GM21528 (cell line): Measurements from ENCODE around the gene SH2D7.
"Not testable (repeated sequence)": the region's sequence is repeated elsewhere in the genome, so short reads cannot be mapped to it uniquely, and the experiment has no call there.

Experiments used
- ATAC-seq: cut with Tn5 transposase; IDR thresholded peaks from one replicate; pipeline ENCODE4 v1.9.1; 2021; ENCODE audit warnings: mild to moderate bottlenecking, moderate library complexity; ENCODE audit not compliant: unreplicated experiment, low FRiP score

Gene SH2D7

DNA sequence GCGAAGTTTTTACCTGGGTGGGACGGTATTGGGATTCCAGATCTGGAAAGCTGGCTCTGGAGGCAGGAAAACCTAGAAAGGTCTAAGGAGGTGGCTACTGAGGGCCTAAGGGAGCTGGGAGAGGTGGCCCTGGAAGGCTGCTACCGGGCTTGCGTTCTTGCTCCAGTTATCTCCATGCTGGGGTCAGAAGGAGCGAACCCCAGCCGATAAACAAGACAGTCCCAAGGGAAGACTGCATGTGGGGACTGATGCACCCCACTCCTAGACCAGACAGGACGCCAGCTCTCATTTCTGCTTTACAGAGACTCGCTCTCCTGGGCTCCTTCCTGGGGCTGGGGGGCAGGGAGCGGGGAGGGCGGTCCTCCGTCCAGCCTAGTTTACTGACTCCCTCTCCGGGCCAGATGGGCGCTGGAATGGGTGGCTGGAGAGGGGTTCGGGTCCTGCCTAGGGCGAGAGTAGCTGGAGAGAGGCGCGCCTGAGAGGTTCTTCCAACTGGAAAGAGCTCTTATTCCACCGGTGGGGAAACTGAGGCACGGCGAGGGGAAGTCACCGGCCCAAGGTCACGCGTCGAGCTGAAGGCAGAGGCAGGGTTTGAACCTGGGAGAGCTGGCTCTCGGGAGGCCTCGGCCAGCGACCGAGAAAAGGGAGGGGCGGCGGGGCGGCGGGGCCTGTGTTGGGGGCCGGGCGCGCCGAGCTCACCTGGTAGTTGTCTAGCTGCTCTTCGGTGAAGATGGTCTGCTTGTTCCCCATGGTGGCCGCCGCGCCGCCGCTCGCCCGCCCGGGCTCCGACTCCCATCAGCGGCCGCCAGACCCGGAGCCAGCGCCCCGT is 38.3 kb downstream of the SH2D7 start:
- ATAC-seq: peak; percentile 30

- ATAC-seq: peak; percentile 68
Observed at GRCh38 chr15:78131295-78132061, 39.1 kb downstream of the SH2D7 start, which contains the start of gene CIB2. Gene CIB2 (minus strand): TSS chr15:78131445. CDS start chr15:78131215, 230 bp downstream.

GRCh38 chr15:78133801-78134200 is 41.4 kb downstream of the SH2D7 start:
- no peak for ATAC-seq

DNA sequence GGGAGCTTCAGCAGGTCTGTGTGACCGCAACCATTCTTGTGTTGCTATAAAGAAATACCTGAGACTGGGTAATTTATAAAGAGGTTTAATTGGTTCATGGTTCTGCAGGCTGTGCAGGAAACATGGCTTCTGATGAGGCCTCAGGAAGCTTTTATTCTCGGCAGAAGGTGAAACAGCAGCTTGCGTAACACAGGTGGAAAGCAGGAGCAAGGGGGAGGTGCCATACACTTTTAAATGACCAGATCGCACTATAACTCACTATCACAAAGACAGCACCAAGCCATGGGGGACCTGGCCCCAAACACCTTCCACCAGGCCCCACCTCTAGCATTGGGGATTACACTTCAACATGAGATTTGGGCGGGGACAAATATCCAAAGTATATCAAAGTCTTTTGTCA is 47.2 kb downstream of the SH2D7 start:
- no peak for ATAC-seq

GRCh38 chr15:78140292-78140691 is 47.9 kb downstream of the SH2D7 start:
- no peak for ATAC-seq

DNA sequence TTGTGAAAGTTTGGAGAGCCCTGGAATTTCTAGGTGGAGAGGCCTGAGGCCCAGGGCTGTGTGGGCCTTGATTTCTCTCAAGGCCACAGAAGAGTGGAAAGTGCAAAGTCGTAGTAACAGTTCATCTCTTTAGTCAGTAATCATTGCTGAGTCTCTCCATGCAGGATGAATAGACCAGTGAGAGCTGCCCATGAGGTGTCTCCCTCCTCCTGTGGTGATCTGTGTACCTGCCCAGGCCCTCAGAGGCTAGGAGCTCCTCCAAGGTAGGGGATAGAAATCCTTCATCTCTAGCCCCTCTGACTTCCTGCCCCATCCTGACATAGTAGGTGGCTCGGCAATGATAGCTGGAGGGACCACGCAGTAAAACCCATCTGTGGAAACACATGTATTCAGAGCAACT is 50.0 kb downstream of the SH2D7 start:
- no peak for ATAC-seq

DNA sequence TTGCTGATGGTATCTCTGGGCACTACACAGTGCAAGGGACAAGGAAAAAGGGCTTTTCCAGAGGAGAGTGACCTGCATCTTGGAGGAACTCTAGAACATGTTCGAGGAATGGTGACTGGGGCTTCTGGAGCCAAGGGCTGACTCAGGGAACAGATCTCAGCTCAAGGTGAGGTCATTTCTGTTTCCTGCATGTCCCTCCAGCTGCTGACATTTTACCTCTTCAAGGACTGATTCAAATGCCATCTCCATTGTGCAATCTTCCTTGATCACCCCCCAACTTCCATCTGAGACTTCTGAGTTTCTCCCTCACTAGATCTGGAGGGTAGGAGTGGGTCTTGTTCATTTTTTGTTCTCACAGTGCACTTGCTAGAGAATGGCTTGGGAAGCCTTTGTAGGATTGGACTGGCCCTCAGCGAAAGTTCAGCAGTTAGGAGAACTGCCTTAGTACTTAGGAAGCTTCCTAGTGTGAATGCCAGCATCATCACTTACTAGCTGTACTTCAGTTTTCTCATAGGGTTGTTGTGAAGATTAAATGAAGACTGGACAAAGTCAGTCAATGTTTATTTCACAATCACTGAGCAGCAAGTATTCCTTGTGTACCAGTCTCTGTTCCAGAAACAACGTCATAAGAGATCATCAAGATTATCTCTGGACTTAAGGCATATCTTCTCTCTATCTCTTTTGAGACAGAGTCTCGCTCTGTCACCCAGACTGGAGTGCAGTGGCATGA is 54.2 kb downstream of the SH2D7 start:
- ATAC-seq: no peak

- ATAC-seq: no peak
Observed at GRCh38 chr15:78147566-78147965, 55.2 kb downstream of the SH2D7 start.

- ATAC-seq: no peak
Observed at GRCh38 chr15:78148392-78149067, 56.2 kb downstream of the SH2D7 start.

DNA sequence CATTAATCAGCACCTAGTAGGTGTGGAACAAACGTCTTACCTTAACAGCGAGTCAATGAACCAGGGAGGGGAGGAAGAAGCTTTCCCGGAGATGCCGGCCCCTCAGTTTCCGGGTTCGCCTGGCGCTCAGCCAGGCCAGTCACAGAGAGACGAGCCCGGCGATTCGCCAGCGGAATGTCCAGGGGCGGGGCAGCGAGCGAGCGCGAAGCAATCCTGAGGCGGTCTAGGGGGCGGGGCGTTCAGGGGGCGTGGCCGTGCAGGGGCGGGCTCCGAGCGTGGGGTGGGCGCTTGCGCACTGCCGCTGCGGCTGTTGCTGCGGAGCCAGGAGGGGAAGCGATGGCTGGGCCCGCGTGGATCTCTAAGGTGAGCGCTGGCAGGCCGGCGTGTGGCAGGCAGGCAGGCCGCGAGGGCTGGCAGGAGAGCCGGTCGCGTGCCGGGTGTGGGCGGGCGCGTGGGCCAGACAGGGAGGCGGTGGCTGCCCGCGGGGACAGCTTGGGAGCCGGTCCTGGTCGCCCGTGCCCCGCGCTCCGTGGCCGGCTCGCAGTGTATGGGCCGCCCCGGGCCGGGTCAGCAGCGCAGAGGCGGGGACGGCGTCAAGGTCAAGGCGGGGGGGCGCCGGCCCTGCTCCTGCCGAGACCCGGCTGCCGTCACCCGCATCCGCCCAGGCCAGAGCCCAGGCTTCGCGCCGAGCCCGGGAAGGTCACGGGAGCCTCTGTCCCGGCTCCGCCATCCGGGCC is 56.9 kb downstream of the SH2D7 start, which contains the start of gene IDH3A:
TSS of gene IDH3A (plus strand) at position 295 of the 737 bp plus-strand sequence. CDS start at position 337, 42 bp downstream.
- peak; percentile 77 for ATAC-seq

DNA sequence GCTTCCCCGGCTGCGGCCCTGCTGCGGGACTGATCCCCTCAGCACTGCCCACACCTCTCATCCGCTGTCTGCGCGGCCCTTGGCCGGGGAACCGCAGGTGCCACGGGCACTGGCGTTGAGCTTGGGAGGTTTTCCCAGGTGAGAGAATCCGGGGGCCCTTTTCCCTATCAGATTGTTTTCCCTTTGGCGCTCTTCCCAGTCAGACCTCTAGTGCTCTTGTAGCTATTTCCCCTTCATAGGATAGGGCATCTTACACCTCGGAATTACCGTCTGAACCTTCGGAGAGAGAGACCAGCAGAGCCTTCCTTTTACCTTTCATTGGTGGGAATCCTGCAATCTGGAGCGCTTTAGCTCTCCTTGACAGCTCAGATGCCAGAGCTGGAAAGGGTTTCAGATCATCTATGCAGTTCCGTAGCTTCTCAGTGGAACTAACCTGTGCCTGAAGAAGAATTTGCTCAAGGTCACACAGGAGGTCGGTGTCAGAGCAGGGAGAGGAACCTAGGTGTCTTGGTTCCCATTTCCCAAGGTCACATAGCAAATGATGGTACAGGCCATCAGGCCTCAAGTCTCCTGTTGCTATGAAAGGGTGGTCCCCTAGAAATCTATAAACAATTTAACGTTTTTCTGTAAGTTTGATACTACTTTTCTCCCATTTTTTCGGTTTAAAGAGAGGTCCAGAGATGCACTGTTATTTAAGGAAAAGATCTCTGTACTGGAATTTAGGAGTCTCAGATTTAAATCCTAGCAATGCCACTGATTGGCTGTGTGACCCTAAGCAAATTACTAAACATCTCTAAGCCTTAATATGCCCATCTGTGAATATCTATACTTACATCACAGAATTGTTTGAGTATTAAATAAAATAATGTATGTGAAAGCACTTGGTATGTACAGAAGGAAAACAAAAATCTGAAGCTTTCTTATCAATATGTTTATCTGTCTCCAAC is 57.7 kb downstream of the SH2D7 start:
- ATAC-seq: peak; percentile 43

DNA sequence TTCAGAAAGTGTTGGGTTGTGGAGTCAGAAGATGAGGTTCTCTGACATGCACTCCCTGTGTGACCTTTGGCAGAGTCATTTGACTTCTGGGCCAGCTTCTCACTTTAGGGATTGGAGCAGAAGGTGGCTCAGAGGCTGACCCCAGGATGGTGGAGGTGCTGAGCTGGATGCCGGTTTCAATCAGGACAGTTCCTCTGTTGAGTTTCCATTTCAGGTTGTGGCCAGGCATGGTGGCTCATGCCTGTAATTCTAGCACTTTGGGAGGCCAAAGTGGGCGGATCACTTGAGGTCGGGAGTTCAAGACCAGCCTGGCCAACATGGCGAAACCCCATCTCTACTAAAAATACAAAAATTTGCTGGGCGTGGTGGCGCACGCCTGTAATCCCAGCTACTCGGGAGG is 58.7 kb downstream of the SH2D7 start:
- ATAC-seq: not testable (repeated sequence)
